HCT116 (cell line): ENCODE data around the gene COL19A1. TPM values are rescaled to one million over a fixed set of nuclear protein-coding genes. Genes with fewer than 3 reads are reported as not detected.

Source experiments
- ATAC-seq: fragments of 200-7000 bp; cut with Tn5 transposase; 2 replicates; pipeline ENCODE4 v1.9.1; 2020; ENCODE audit warnings: mild to moderate bottlenecking, moderate library complexity
- BruUV-seq: library from RNA; stranded (reverse); fragments of 400-500 nt; replicated peaks from 2 replicates; lab custom pipeline; 2021; lab: Mats Ljungman, UMichigan
- CTCF ChIA-PET: fragments of 300-600 bp; sonication (Branson Sonifier 250); formaldehyde crosslinking; loops from one replicate; lab custom pipeline; 2021; ENCODE audit warnings: antibody characterized with exemption; lab: Charles Lee
- POLR2A ChIA-PET: fragments of 300-600, 350-600 bp; sonication (Branson Sonifier 250); formaldehyde crosslinking; loops from one replicate; lab custom pipeline; 2021; ENCODE audit warnings: antibody characterized with exemption; lab: Charles Lee
- RAD21 ChIA-PET, 2 experiments: fragments of 300-600 bp; sonication (Branson Sonifier 250); formaldehyde crosslinking; loops; one replicate each; lab custom pipeline; 2023; ENCODE audit warnings: low total read pairs in 2 of 2; ENCODE audit not compliant: uncharacterized antibody in 2 of 2, unreplicated experiment in 2 of 2, low non-redundant PET in 1 of 2; lab: Charles Lee
- DNase-seq: peaks from one replicate; pipeline ENCODE4 v3.0.0-alpha.2; 2010; ENCODE audit warnings: low read depth, low spot score
- H2AFZ ChIP-seq: fragments of 200-600 bp; shearing (Covaris generic), sonication (generic); 2 replicates; pipeline ENCODE4 v1.6.1; 2017; ENCODE audit warnings: low read depth, mixed run types, mixed read lengths, antibody characterized with exemption, low read length; ENCODE audit not compliant: poor library complexity, severe bottlenecking
- H3K27ac ChIP-seq: 2 replicates; pipeline ENCODE4 v1.5.1; 2012; ENCODE audit warnings: low read depth, low read length
- H3K27me3 ChIP-seq: fragments of 200-600 bp; sonication (generic); 2 replicates; pipeline ENCODE4 v1.6.1; 2016; ENCODE audit warnings: mixed run types, low read length, mixed read lengths; ENCODE audit not compliant: insufficient read depth
- H3K36me3 ChIP-seq, 2 experiments: fragments of 200-500 bp in 1 of 2; fragments of 200-600 bp in 1 of 2; sonication (Bioruptor generic) in 1 of 2; sonication (generic) in 1 of 2; 2 replicates each; pipeline versions ENCODE4 v1.5.1 to v1.6.1; 2014 to 2016; ENCODE audit warnings: low read length in 2 of 2, inconsistent platforms in 1 of 2, mixed read lengths in 1 of 2, mixed run types in 1 of 2; ENCODE audit not compliant: insufficient read depth in 2 of 2, control insufficient read depth in 1 of 2
- H3K4me1 ChIP-seq, 2 experiments: fragments of 200-600 bp in 1 of 2; sonication (generic) in 1 of 2; 2 replicates each; pipeline versions ENCODE4 v1.5.1 to v1.6.1; 2012 to 2017; ENCODE audit warnings: low read length in 2 of 2, inconsistent platforms in 1 of 2, mild to moderate bottlenecking in 1 of 2, mixed read lengths in 1 of 2, mixed run types in 1 of 2, moderate library complexity in 1 of 2; ENCODE audit not compliant: insufficient read depth in 2 of 2, control insufficient read depth in 1 of 2
- H3K4me2 ChIP-seq: fragments of 200-600 bp; sonication (generic); 2 replicates; pipeline ENCODE4 v1.6.1; 2017; ENCODE audit warnings: mixed run types, low read length, mixed read lengths
- H3K4me3 ChIP-seq, 2 experiments: fragments of 200-600 bp in 1 of 2; sonication (generic) in 1 of 2; replicated peaks in 1 of 2; 2 replicates each; pipeline ENCODE4 v1.5.1; 2011 to 2016; ENCODE audit warnings: low read length in 2 of 2, control low read depth in 1 of 2, low read depth in 1 of 2, mild to moderate bottlenecking in 1 of 2, mixed read lengths in 1 of 2, mixed run types in 1 of 2
- H3K79me2 ChIP-seq: fragments of 200-600 bp; sonication (generic); 2 replicates; pipeline ENCODE4 v1.6.1; 2017; ENCODE audit warnings: mild to moderate bottlenecking, mixed run types, low read length, moderate library complexity, mixed read lengths; ENCODE audit not compliant: insufficient read depth
- H3K9ac ChIP-seq: fragments of 200-600 bp; sonication (generic); 2 replicates; pipeline ENCODE4 v1.6.1; 2016; ENCODE audit warnings: low read length, mixed read lengths
- H3K9me2 ChIP-seq: fragments of 200-600 bp; sonication (generic), shearing (Covaris generic); 2 replicates; pipeline ENCODE4 v1.6.1; 2017; ENCODE audit warnings: mixed run types, mild to moderate bottlenecking, moderate library complexity; ENCODE audit not compliant: insufficient read depth
- H3K9me3 ChIP-seq, 2 experiments: fragments of 200-500 bp in 1 of 2; fragments of 200-600 bp in 1 of 2; sonication (Bioruptor generic) in 1 of 2; sonication (generic) in 1 of 2; 2 replicates each; pipeline ENCODE4 v1.6.1; 2014 to 2017; ENCODE audit warnings: low read length in 2 of 2, mixed read lengths in 2 of 2, inconsistent platforms in 1 of 2, low read depth in 1 of 2, mild to moderate bottlenecking in 1 of 2, mixed run types in 1 of 2, moderate library complexity in 1 of 2; ENCODE audit not compliant: control insufficient read depth in 1 of 2, insufficient read depth in 1 of 2
- H4K20me1 ChIP-seq: fragments of 200-600 bp; sonication (generic), shearing (Covaris generic); 2 replicates; pipeline ENCODE4 v1.6.1; 2017; ENCODE audit warnings: mixed run types, mild to moderate bottlenecking, moderate library complexity; ENCODE audit not compliant: insufficient read depth
- CEBPB ChIP-seq: IDR thresholded peaks from 2 replicates; pipeline ENCODE4 v1.6.1; 2012; ENCODE audit warnings: low read depth
- EGR1 ChIP-seq: IDR thresholded peaks from 2 replicates; pipeline ENCODE4 v1.6.1; 2012; ENCODE audit warnings: low read depth
- EZH2phosphoT487 ChIP-seq: fragments of 200-600 bp; IDR thresholded peaks from 2 replicates; pipeline ENCODE4 v1.6.1; 2018; ENCODE audit warnings: antibody characterized with exemption, borderline replicate concordance
- POLR2AphosphoS5 ChIP-seq: IDR thresholded peaks from 2 replicates; pipeline ENCODE4 v1.6.1; 2011; ENCODE audit warnings: mild to moderate bottlenecking, low read depth, low read length, moderate library complexity
- RAD21 ChIP-seq: IDR thresholded peaks from 2 replicates; pipeline ENCODE4 v1.6.1; 2012; ENCODE audit warnings: low read depth, mild to moderate bottlenecking
- SP1 ChIP-seq: IDR thresholded peaks from 2 replicates; pipeline ENCODE4 v1.6.1; 2012; ENCODE audit warnings: low read depth
- TCF7L2 ChIP-seq: IDR thresholded peaks from 2 replicates; pipeline ENCODE4 v1.7.0; 2011; ENCODE audit warnings: borderline replicate concordance, inconsistent platforms; ENCODE audit not compliant: insufficient read depth, insufficient read length; ENCODE audit errors: extremely low read depth
- YY1 ChIP-seq: IDR thresholded peaks from 2 replicates; pipeline ENCODE4 v1.6.1; 2011; ENCODE audit warnings: low read length, low read depth, moderate library complexity, mild to moderate bottlenecking; ENCODE audit not compliant: insufficient replicate concordance; ENCODE audit errors: extremely low read depth
- intact Hi-C: fragments of 100-400 bp; cut with micrococcal nuclease; formaldehyde crosslinking; loops from 2 replicates; pipeline ENCODE4 v1.10.0; 2022
- total RNA-seq: library from RNA; stranded (reverse); gene quantifications from one replicate; pipeline ENCODE4 v1.2.1, GENCODE V29; 2021; ENCODE audit not compliant: unreplicated experiment
- TF ChIP-seq, protein P1 (sequence below): IDR thresholded peaks from 2 replicates; pipeline ENCODE4 v1.6.1; 2012; ENCODE audit warnings: low read depth
- TF ChIP-seq, protein P2 (sequence below): IDR thresholded peaks from 2 replicates; pipeline ENCODE4 v1.6.1; 2012
- TF ChIP-seq, protein P3 (sequence below): IDR thresholded peaks from 2 replicates; pipeline ENCODE4 v1.6.1; 2011; ENCODE audit warnings: mild to moderate bottlenecking, low read length, moderate library complexity; ENCODE audit not compliant: insufficient replicate concordance; ENCODE audit errors: extremely low read depth

Gene COL19A1
- total RNA-seq, 1 experiment from 2014 or later = not detected

DNA sequence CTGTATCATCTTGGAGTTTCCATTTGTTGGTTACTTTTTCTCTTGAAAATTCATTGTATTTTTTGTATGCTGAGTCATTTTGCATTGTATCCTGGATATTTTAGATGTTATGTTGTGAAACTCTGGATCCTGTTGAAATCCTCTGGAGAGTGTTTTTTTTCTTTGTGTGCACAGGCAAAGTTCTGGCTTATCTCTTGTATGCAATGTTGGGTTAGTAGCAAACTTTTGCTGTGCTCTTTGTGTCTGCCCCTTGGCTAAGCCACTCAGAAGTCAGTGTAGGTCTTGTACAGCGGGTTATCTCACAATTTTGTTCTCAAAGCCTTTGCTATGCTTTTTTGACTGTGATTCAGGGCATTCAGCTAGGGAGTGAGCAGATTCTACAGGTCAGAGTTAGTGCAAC, 40.5 kb upstream of the COL19A1 start:
- TF ChIP-seq RAD21 (no peak), CEBPB (no peak)
- H3K9ac ChIP-seq = no peak overlapping the region
- no peak for ATAC-seq

DNA sequence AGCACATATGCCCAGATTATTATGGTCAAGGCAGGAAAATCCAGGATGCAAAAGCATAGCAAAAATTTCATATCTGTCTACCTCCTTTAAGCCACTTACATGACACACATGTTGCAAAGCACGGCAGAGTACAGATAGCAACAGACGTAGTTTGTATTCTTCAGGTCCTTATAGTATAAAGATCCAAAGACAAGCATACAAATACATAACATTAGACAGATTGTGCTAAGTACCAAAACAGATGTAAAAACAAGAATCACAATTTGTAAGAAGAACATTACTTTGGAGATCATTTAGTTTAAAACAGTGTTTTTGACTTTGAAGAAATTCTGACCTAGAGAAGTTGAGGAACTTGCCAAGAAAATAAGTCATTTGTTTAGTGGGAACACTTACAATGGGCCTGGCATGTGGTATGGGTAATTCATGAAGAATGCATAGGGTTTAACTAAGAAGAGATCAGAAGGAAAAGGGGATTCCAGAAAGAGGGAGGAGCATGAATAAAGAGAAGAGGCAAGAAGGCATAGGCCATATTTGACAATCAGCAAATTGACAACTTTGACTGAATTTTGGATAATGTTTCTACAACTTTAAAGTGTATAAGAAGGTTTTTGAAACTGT, 39.0 kb upstream of the COL19A1 start:
- DNase-seq (no peak), ATAC-seq (no peak)
- H3K27ac ChIP-seq = no peak overlapping the region
- no TSS peak for BruUV-seq
- no peaks in the 10 kb centered on the region; the same call in 1 of the 2 replicates for H4K20me1 ChIP-seq
- ChIA-PET CTCF (no interaction called here), POLR2A (no interaction called here), RAD21 (no interaction called here)
- intact Hi-C loops = no loop called here
- TF ChIP-seq RAD21 = no peak
- no peak for TF ChIP-seq CEBPB
- TF ChIP-seq TCF7L2 = no peak
- TF ChIP-seq EZH2phosphoT487 = no peak
- TF ChIP-seq POLR2AphosphoS5 = no peak
- TF ChIP-seq, protein P1, sequence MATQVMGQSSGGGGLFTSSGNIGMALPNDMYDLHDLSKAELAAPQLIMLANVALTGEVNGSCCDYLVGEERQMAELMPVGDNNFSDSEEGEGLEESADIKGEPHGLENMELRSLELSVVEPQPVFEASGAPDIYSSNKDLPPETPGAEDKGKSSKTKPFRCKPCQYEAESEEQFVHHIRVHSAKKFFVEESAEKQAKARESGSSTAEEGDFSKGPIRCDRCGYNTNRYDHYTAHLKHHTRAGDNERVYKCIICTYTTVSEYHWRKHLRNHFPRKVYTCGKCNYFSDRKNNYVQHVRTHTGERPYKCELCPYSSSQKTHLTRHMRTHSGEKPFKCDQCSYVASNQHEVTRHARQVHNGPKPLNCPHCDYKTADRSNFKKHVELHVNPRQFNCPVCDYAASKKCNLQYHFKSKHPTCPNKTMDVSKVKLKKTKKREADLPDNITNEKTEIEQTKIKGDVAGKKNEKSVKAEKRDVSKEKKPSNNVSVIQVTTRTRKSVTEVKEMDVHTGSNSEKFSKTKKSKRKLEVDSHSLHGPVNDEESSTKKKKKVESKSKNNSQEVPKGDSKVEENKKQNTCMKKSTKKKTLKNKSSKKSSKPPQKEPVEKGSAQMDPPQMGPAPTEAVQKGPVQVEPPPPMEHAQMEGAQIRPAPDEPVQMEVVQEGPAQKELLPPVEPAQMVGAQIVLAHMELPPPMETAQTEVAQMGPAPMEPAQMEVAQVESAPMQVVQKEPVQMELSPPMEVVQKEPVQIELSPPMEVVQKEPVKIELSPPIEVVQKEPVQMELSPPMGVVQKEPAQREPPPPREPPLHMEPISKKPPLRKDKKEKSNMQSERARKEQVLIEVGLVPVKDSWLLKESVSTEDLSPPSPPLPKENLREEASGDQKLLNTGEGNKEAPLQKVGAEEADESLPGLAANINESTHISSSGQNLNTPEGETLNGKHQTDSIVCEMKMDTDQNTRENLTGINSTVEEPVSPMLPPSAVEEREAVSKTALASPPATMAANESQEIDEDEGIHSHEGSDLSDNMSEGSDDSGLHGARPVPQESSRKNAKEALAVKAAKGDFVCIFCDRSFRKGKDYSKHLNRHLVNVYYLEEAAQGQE = no peak
- no peak for TF ChIP-seq SP1
- TF ChIP-seq, protein P2, sequence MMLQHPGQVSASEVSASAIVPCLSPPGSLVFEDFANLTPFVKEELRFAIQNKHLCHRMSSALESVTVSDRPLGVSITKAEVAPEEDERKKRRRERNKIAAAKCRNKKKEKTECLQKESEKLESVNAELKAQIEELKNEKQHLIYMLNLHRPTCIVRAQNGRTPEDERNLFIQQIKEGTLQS = no peak
- no peak for TF ChIP-seq YY1
- TF ChIP-seq, protein P3, sequence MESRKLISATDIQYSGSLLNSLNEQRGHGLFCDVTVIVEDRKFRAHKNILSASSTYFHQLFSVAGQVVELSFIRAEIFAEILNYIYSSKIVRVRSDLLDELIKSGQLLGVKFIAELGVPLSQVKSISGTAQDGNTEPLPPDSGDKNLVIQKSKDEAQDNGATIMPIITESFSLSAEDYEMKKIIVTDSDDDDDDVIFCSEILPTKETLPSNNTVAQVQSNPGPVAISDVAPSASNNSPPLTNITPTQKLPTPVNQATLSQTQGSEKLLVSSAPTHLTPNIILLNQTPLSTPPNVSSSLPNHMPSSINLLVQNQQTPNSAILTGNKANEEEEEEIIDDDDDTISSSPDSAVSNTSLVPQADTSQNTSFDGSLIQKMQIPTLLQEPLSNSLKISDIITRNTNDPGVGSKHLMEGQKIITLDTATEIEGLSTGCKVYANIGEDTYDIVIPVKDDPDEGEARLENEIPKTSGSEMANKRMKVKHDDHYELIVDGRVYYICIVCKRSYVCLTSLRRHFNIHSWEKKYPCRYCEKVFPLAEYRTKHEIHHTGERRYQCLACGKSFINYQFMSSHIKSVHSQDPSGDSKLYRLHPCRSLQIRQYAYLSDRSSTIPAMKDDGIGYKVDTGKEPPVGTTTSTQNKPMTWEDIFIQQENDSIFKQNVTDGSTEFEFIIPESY = no peak
- no peak for TF ChIP-seq EGR1
- no peaks in the 10 kb centered on the region for H3K79me2 ChIP-seq
- H3K4me1 ChIP-seq = no peaks in the 10 kb centered on the region
- H3K9ac ChIP-seq = no peak overlapping the region
- H3K9me3 ChIP-seq = no peaks in the 10 kb centered on the region
- H3K9me2 ChIP-seq = no peaks in the 10 kb centered on the region
- H3K36me3 ChIP-seq = no peaks in the 10 kb centered on the region
- H3K4me3 ChIP-seq = no peak overlapping the region
- H3K27me3 ChIP-seq = 0 out of 2 replicates have a peak, but pooled peaks cover 3% of the 10 kb centered on the region
- H2AFZ ChIP-seq = no peak overlapping the region
- no peak overlapping the region for H3K4me2 ChIP-seq

More for the DNA sequence above, 40.5 kb upstream of the COL19A1 start:
- H3K4me1 ChIP-seq = no peaks in the 10 kb centered on the region
- no peaks in the 10 kb centered on the region for H3K79me2 ChIP-seq
- CTCF ChIA-PET = no interaction called here
- POLR2A ChIA-PET = no interaction called here
- no TSS peak for BruUV-seq
- H3K9me2 ChIP-seq = no peaks in the 10 kb centered on the region
- no peak overlapping the region for H3K27ac ChIP-seq
- no peak overlapping the region for H2AFZ ChIP-seq
- H3K4me2 ChIP-seq = no peak overlapping the region
- H3K27me3 ChIP-seq = no peaks in the 10 kb centered on the region
- no peaks in the 10 kb centered on the region; the same call in 1 of the 2 replicates for H4K20me1 ChIP-seq
- H3K9me3 ChIP-seq = no peaks in the 10 kb centered on the region
- RAD21 ChIA-PET = no interaction called here
- intact Hi-C loops = no loop called here
- no peak for DNase-seq
- no peak overlapping the region for H3K4me3 ChIP-seq
- H3K36me3 ChIP-seq = no peaks in the 10 kb centered on the region
